DMS79 treated with DMSO at 0.1 percent for 48 hours (cell line): ENCODE measurements around the gene MED27.
A peak's percentile ranks its signal among the peaks of the same experiment; 100 is the strongest.

ENCODE experiments used
- DNase-seq: peaks from one replicate; lab custom pipeline; 2025; lab: John Stamatoyannopoulos, UW

The MED27 gene

DNA sequence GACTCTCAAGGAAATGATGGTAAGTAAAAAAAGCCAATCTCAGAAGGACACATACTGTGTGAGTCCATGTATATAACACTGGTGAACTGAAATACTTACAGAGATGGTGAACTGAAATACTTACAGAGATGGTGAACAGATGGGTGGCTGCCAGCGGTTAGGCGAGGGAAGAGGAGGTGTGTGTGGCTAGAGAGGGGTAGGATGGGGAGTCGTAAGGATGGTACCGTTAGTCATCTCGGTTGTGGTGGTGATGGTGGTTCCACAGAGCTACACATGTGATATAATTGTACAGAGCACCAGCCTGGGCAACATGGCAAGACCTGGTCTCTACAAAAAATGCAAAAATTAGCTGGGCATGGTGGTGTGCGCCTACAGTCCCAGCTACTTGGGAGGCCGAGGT lies 226.2 kb downstream of the MED27 start:
- no peak for DNase-seq

DNA sequence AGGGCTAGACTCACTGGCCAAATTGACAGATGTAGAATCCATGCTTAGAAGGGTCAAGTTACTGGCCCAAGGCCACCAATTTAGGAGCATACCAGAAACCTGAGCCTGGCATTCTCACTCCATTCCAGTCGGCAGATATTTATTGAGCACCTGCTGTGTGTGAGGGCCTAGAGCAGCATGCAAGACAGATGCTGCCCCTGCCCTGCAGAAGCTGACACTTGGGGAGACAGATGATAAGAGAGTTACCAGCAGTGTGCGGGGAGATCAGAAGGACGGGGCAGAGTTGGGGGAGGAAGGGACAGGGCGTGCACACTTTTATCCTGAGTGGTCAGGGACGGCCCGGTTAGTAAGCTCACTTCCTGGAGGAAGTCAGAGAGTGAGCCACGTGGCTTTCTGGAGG lies 228.3 kb downstream of the MED27 start:
- DNase-seq = no peak

DNA sequence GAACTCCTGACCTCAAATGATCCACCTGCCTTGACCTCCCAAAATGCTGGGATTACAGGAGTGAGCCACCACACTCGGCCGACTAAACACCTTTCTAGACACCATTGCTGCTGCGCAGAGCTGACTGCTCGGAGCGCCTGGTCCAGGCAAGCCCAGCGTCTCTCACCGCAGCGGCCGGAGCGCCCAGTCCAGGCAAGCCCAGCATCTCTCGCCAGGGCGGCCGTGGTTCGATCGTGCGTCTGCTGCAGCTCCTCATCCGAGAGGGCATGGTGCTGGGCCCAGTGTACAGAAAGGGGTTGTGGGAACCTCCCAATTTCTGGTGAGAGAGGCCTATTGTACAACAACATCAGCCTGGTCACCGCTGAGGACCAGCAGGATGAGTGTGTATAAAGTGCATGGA lies 230.3 kb downstream of the MED27 start:
- no peak for DNase-seq

DNA sequence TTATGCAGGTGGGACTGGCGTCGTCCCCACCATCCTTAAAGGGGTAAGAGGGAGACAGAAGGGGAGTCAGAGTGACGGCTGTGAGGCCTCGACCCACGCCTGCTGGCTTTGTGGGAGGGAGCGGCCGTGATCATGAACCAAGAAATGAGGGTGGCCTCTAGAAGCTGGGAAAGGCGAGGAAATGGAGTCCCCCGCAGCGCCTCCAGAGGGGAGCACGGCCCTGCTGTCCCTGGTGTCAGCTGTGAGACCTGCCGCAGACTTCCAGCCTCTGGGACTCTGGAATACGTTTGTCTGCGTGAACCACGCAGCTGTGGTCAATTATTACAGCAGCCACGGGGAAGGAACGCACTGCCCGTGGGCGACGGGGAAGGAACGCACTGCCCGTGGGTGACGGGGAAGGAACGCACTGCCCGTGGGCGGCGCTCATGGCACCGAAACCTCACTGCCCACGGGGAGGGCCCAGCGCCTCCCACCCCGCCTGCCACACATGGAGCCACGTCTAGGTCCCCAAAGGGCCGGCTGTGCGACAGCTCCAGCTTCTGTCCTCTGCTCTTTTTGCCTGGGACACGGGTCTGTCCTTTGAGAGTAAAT lies 231.0 kb downstream of the MED27 start:
- no peak for DNase-seq

DNA sequence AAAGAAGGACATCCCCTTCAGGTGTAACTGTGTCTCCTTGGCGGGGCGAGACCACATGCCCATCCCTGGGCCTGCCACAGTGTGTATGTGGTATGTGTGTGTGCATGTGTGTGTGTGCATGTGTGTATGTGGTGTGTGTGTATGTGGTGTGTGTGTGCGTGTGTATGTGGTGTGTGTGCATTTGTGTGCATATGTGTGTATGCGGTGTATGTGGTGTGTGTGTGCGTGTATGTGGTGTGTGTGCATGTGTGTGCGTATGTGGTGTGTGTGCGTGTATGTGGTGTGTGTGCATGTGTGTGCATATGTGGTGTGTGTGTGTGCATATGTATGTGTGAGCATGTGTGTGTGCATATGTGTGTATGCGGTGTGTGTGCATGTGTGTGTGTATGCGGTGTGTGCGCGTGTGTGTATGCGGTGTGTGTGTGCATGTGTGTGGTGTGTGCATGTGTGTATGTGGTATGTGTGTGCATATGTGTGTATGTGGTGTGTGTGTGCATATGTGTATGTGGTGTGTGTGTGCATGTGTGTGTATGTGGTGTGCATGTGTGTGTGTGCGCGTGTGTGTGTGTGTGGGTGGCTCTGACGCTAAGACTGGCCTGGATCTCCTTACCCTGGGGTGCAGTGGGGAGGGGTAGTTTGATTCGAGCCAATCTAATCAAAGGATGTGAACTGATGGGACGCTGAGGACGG lies 231.9 kb downstream of the MED27 start:
- no peak for DNase-seq

DNA sequence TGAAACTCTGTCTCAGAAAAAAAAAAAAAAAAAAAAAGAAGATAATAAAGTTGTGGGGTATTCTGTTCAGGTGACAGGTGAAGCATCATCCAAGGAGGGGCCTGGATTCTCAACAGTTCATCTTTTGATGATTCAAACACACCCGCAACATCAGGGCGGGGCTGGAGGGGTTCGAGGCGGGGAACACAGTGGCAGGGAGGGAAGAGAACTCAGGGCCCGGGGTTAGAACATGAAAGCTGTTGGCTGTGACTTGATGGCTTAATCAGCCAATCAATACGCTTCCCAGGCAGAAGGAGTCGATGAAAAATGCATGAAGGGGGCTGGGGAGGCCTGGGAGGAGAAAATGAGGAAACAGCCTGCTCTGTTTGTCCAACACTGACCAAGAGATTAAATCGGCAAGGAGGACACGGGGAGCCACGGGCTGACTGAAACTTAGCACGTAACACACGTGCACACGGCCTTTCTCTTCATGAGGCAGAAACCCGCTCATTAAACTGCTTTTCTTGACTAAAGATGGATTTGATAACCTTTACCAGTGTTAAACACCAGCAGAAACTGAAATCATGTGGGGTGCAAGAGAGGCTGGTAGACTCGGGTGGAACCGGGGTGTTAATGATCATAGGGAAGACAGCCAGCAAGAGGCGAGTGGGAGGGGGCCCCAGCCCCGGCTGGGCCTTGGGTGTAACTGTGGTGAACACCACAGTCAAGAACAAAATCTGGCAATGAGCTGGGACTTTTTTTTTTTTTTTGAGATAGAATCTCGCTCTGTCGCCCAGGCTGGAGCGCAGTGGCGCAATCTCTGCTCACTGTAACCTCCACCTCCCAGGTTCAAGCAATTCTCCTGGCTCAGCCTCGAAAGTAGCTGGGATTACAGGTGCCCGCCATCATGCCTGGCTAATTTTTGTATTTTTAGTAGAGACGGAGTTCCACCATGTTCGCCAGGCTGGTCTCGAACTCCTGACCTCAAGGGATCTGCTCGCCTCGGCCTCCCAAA lies 234.1 kb downstream of the MED27 start:
- no peak for DNase-seq

DNA sequence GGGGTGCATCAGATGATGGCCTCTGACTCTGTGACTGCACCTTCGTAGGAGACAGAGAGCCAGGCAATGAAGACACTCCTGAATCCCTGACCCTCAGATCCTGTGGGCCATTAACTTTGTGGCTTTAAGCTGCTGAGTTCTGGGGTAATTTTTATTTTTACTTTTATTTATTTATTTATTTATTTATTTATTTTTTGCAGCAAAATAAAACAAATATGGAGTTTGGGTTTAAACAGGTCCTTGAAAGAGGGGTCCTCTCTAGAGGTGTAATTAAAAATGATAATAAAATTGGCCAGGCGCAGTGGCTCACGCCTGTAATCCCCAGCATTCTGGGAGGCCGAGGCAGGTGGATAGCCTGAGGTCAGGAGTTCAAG lies 234.9 kb downstream of the MED27 start:
- no peak for DNase-seq

DNA sequence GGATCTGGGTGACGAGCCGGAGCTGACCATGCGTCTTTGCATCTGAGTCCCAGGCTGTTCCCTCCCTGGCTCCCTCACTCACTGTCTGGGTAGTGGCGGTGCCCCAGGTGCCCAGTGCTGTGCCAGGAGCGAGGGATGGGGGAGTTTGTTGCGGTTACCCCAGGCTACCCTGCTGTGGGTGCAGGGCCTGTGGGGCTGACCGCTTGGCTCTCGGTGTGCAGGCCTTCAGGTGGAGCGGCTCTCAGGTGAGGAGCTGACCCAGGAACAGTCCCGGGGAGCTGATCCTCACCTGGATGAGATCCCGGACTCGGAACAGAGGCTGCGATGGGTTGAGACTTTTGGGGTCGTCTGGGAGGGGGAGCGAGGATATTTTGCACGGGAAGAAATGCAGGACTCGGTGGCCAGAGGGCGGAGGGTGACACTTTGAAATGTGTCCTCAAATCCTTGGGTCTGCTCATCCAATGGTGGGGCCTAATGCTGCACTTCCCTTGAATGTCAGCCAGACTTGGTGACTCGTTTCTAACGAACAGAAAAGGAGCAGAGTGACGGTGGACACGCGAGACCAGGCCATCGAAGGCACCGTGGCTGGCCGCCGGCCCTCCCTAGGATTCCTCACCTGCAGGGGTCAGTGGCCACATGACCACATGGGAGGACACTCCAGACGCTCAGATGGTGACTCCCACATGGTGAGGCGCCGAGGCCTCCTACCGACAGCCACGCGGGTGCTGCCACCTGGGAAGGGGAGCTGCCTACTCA lies 235.5 kb downstream of the MED27 start:
- no peak for DNase-seq

DNA sequence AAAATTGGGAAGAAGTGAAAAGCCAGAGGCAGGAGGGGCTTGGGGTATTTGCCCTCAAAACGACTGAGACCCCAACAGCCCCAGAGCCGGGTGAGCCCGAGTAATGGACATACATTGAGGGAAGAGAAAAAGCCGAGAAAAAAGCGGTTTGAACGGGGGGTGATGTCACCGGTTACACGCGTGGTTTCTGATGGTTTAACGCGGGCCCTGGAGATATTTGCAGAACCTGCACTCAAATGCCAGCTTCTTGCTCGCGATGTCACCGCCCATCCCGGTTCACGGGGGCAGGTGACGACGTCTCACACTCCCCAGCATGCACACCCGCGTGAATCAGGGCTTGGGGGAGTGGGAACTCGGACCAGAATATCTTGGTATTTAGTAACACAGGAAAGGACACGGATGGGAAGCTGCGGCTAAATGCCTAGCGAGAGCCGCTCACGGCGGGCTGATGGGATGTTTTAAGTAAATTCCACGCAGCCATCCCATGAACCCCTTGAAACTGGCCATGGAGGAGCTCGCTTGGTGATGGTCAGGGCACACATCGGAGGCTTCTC lies 237.8 kb downstream of the MED27 start:
- no peak for DNase-seq

DNA sequence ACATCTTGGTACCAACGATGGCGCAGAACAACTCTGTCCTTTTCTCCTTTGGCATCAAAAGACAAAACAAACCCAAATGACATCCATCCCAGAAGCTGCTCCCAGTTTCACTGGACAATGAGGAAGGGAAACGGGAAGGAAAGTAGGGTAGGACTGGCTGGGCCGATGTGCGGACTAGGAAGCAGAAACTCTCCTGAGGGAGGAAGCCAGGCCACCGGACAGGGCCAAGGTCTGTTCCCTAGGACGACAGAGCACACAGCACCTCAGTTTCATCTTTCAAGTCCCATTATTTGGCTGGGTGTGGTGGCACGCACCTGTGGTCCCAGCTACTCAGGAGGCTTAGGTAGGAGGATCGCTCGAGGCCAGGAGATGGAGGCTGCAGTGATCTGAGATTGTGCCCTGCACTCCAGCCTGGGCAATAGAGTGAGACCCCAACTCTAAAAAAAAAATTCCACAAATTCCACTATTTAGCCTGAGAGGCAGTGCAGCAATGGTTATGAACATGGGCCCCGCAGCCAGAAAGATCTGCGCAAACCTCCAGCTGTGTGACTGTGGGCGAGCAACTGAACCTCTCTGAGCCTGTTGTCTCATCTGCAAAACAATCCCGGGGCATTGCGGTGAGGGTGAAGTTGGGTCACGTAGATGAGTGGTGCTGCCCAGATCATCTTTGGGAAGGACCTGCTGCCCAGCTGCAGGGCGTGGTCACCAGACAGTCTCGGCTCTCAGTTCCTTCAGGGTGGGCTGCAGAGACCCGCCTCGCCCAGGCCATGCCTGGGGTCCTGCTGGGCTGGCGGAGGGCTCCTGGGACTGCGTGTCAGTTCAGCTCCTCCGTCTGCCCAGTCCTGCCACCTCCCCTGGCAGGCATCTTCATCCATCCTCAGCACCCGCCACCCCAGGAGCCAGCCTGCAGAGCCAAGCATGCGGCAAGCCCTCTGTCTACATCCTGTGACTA lies 238.6 kb downstream of the MED27 start:
- DNase-seq = no peak

DNA sequence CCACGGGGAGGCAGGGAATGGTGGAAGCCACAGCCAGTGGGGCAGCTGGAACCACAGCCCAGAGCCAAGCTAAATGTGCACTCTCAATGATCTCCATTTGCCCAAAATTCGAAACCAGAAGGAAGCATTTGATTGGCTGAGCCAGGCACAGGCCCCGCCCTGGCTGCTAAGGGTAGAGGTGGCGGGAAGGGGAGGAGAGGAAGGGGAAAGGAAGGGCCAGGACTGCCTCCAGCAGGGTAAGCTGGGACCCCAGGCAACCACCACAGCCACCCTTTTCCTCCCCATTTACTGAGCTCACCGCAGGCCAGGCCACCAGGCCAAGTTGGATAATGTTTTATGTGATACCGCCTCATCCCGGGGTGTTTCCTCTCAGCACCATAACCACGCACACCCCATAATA lies 239.4 kb downstream of the MED27 start:
- no peak for DNase-seq

DNA sequence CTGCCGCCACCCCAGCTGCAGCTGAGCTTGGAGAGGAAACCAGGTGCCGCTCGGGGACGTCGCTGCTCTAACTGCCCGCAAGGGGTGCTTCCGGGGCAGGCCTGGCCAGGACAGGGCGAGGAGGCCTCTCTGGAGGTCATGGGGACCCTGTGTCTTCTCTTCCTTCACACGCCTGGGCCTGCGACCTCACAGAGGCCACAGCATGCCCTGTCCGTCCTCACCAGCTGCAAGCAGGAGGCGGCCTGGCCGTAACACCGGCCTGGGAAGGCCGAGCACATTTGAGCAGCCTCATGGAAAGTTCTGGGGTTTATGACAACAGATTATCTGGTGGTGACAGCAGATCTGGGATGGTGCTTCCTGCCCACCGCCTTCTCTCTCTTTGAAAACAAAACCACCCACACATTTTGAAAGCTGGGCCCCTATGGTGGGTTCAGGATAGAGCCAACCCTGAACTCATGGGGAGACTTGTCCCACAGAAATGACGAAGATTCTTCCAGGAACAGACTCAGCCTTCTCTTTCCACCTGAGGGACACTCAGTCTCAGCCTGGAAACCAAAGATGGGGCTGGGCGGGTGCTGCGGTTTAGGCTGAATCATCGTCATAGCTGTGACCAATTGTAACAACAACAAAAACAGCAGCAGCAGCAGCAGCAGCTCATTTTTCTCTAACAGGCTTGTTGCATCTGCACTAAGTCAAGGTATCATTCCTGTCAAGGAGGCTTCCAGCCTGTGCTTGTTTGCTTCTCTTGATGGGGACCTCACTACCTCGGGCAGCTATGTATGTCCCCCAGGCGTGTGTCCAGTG lies 240.2 kb downstream of the MED27 start:
- no peak for DNase-seq

DNA sequence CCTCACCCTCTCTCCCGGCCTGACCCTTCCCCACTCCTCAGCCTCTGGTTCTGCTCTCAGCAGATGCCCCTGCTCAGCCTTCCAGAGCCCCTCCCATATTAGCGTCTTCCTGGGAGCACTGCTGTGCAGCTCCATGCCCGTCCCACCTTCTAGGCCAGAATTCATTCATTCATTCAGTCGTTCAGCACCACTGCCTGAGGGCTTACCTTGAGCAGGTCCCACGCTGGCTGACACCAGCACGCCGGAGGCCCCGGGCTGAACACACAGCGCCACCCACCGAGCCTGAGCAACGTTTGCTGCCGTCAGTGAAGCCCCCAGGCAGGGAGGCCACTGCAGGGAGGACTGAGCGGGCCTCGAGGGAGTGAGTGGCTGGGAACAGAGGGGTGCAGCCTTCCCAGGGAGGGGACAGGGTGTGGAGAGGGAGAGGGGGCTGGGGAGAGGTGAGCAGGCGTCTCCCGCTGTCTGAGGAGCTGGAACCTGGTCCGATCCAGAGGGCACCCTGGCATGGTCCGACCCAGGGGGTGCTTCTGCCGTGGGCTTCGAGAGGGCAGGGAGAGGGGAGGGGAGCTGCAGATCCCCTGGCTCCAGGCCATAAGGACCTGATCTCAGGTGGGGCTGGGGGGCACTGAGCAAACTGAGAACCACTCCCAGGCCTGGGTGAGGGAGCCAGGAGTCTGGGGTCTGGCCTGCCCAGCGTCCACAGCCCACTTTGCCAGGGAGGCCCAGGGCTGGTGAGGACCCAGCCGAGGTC lies 241.0 kb downstream of the MED27 start:
- DNase-seq = no peak

DNA sequence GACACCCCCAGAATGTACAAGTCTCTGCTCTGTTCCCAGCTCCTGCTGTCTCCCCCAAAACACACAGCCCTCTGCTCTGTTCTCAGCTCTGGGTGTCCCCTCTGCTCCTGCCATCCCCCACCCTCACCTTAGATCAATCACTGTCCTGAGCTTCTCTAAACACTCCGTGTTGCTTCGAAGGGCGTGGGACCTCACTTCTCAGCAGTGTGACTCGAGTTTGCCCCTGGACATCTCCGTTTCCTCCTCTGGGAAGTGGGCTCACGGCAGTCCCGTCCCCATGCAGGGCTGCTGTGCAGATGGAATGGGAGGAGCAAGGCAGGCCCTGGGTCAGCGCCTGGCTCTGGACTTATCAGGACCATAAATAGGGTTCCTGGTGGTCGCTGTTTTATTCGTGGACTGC lies 241.8 kb downstream of the MED27 start:
- DNase-seq = no peak

DNA sequence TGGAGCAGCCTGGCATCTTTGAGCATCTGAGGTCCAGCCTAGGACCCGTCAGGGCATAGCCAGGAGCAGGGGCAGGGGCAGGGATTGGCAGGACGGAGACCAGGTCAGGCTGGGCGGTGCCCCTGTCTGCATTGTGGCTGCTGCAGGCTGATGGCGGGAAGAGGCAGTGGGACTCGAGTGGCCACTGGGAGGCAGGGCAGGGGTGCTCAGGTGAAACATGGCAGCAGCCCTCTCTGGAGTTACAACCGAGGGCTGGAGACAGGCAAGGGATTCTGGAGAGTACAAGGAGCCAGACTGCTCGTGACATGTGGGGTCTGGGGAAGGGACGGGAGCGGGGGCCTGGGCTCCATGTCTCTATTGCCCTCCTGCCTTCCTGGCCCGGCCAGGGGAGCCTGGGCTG lies 242.4 kb downstream of the MED27 start:
- peak; percentile 5 for DNase-seq

DNA sequence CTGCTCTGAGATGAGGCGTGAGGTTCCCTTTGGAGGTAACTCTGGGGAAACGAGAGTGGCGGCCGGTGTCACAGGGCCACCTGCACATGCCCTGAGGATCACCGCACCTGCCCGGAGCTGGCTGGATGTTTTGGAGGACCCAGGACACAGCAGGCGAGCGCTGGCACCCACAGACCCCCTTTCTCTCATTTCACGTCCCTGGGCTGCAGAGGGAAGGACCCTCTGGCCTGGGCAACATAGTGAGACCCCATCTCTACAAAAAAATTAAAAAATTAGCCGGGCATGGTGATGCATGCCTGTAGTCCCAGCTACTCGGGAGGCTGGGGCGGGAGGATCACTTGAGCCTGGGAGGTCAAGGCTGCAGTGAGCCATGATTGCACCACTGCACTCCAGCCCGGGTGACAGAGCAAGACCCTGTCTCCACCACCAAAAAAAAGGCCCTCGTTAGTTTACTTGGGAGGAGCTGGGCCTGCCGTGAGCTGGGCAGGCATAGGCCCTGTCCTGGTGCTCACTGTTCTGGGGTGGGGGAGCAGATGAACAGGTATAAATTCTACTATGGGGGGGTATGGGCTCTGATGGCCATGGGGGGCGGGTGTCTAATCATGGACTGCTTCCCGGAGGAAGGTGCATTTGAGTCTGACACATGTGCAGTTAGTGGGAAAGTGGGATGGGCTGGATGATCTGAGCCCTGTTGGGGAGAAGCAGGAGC lies 242.9 kb downstream of the MED27 start:
- DNase-seq = no peak

DNA sequence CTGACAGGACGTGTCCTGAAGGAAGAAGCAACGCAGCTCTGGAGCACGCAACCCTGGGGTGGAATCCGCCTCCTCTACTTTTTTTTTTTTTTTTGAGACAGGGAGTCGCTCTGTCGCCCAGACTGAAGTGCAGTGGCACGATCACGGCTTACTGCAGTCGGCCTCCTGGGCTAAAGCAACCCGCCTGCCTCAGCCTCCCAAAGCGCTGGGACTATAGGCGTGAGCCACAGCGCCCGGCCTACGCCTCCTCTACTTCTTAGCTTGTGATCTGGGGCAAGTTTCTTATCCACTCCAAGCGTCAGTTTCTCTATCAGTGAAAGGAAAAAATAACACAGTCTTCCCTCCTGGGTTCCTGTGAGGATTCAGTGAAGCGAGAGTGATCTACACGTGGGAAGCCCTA lies 243.6 kb downstream of the MED27 start:
- DNase-seq = no peak

DNA sequence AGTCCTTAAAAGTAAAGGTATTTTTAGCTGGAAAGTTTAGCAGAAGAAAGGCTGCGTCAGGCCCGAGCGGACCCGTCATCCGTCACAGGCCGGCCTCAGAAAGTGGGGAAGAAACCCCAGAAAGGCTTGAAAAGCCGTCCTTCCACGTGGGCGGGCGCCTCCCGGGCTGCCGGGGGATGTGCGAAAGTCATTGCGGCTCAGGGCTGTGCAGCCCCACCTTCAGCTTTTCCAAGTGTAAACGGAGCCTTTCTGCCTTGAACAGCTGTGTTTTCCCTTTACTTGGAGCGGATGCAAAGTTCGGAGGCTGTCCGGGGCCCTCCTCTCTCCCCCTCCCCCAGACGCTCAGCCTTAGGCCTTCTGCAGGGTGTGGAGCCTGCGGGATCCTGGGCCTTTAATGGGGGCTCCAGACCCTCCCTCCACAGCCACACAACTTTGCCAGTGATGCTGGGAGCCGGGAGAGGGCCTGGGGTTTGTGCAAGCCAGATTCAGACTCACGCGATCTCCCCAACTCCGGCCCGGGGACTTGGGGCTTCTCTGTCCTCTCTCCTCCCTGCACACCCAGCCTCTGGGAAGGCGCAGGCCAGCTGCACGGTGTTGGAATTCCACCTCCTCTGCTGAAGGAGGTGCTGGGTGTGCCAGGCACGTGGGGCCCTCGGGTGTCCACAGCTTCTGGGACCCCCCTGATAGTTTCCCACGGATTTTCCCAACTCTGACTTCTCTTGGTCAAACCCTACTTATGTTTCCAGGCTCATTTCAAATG lies 244.3 kb downstream of the MED27 start:
- DNase-seq = no peak
